HG02852 (cell line): ENCODE measurements around the gene FAM81A.

Source experiments
- ATAC-seq: cut with Tn5 transposase; IDR thresholded peaks from one replicate; pipeline ENCODE4 v1.9.1; 2021; ENCODE audit warnings: mild to moderate bottlenecking, moderate library complexity; ENCODE audit not compliant: unreplicated experiment

FAM81A gene

DNA sequence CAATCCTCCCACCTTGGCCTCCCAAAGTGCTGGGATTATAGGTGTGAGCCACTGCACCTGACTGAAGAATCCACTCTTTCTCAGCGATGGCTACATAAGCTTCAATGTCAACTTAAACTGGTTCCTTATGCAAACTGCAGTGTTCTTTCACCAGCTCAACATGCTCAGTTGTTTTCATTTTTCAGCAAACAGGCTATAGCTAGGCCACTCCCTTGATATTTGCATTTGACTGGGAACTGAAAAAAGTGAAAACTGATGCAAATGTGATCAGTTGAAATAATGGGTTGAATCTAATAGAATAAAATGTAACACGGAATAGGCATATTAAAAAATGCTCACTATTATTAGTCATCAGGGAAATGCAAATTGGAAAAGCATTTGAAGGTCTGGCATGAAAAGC lies 99.4 kb downstream of the FAM81A start:
- ATAC-seq = no peak

DNA sequence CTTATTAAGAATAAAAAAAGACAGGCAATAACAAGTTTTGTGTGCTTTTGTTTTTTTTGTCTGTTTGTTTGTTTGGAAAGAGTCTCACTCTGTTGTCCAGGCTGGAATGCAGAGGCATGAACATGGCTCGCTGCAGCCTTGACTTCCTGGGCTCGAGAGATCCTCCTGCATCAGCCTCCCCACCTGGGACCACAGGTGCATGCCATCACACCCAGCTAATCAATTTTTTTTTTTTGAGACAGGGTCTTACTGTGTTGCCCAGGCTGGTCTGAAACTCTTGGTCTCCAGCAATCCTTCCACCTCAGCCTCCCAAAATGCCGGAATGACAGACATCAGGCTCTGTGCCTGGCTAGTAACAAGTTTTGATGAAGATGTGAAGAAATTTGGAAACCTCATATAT lies 100.5 kb downstream of the FAM81A start:
- no peak for ATAC-seq

DNA sequence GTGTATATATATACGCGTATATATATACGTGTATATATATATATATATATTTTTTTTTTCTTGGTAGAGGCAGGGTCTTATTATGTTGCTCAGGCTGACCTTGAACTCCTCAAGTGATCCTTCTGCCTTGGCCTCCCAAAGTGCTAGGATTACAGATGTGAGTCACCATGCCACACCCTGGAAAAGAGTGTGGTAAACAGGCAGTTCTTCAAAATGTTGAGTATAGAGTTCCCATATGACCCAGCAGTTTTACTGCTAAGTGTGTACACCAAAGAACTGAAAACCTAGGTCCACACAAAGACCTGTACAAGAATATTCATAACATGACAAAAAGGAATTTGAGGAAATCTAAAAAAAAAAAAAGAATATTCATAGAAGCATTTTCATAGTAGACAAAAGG lies 101.8 kb downstream of the FAM81A start:
- ATAC-seq = no peak

DNA sequence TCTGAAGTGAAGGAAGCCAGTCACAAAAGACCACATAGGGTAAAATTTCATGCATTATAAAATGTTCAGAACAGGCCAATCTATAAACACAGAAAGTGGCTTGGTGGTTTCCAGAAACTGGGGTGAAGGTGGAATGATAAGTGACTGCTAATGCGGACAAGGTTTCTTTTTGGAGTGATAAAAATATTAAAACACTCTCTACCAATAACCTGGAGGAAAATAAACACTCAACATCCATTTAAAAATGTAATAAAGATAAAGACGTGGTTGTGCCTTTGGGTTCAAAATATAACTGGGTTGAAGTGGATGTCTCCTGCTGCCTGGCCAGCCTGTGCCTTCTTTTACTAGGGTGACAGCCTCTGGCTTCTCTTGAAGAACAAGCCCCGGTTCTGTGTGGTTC lies 102.7 kb downstream of the FAM81A start:
- ATAC-seq = no peak

DNA sequence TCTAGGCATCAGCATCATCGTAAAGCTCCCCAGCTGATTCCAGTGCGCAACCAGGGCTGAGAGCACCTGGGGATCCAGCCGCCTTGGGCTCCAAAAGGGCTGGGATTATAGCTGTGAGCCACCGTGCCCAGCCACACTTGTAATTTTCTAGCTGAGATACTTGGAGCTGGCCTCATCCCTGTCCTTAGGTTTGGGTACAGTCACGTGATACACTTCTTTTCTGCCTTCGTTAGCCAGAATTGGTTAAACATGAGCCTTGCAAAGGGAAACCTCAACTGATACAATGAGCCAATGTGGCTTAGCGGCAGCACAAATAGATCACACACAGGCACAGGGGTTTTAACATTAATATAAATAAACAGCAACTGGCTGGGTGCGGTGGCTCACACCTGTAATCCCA lies 103.8 kb downstream of the FAM81A start:
- ATAC-seq = no peak

DNA sequence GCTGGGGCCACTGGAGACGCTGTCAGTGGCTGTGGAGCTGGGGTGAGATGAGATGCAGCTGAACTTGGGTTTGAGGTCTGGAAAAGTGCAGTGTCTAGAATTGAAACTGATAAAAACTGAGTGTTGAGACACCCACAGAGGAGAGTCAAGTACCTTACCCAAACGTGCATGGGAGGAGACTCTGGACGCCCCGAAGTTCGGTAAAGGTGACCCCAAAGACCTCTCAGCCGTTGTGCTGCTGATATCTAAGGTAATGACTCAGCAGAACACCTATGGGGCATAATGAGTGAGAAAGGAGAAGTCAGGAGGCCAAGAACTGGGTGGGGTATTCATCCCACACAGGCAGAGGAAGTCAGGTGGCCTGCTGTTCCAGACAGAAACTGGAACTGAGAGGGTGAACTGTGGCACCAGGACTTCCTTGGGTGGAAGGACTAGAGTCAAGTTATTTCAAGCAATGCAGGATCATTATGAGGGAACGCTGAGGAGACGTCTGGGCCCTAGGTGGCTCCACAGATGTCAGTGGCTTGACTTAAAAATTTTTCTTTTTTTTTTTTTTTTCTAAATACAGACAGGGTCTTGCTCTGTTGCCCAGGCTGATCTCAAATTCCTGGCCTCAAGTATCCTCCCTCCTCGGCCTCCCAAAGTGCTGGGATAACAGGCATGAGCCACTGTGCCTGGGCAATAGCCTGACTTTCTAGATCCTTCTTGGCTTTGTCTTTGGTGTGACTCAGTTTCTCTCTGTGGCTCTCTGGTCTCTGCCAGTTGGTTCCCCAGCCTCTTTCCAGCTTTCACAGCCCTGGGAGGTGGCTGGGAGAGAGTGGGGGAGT lies 105.9 kb downstream of the FAM81A start:
- peak; percentile 85 for ATAC-seq

DNA sequence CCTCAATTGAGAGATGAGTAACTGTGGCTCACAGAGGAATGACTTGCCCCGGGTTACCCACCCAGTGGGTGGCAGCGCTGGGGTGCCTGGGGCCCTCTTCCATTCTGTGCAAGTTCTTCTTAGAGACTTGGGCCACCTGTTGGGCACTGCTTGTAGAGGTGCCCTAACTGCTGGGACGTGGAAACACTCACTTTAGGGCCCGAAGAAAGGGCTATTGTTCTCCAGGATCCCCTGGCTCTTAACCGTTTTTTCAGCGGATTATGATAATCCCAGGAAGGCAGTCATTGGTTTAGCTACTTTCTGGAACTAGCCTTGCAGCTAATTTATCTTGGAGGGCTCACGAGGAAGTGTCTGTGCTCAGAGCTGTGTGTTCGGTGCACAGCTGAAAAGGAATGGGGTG lies 107.6 kb downstream of the FAM81A start:
- no peak for ATAC-seq

DNA sequence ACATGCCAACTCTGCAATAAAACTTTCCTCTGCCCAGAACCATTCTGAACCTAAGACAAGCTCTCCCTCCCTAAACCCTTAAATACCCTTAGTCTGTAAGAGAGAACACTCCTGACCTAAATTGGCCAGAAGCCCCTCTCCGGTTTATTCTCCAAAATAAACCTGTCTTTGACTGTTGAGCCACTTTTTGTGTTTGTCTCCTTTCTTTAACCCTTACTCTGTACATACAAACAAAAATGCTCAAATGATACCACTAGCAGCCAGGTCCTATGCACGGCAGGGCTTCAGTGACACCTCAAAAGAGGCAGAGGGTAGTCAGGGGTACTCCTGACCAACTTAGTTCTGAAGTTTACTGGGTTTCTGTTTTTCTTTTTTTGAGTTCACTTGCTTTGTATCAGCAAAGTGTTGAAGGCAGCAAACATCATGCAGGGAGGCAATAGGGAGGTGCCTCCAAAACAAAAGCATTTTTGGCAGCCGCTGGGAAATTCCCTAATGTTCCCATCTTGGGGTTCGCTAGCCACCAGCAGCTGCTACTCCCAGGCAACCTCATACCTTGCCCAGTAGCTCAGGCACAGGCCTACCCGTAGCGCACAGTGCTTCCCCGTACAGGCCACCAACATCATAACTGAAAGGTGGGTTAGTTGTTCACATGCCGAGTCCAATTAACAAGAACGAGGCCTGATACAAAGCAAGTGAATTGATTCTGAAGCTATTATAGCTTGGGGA lies 110.7 kb downstream of the FAM81A start:
- ATAC-seq = no peak

DNA sequence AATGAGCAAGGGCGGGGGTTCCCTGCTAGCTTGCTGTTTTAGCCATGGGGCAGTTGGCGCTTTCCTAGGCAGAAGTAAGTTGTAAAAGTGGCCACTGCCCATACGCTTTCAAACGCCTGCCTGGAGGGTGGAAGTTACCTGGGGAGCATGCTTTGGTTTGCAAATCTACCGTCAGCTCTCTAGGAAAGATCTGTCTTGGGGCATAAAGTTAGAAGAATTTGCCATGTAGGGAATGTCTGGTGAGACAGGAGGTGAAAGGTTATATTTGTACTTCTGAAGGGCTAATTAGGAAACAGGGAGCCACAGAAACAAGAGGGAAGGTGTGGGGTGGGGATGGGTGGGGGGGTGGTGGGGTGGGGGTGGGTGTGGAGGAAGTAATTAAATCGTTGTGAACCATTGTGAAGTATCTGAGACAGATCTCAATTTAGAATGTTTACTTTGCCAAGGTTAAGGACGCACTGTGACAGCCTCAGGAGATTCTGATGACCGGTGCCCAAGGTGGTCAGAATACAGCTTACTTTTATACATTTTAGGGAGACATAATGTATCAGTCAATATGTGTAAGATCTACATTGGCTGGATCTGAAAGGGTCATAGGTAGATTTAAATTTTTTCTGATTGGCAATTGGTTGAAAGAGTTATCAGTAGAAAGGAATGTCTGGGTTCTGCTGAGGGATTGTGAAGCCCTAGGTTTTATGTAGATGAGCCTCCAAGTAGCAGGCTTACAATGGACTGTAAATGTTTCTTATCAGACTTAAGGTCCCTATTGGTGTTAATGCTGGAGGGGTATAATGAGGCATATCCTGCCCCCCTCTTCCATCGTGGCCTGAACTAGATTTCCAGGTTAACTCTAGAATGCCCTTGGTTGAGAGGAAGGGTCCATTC lies 111.6 kb downstream of the FAM81A start:
- no peak for ATAC-seq

DNA sequence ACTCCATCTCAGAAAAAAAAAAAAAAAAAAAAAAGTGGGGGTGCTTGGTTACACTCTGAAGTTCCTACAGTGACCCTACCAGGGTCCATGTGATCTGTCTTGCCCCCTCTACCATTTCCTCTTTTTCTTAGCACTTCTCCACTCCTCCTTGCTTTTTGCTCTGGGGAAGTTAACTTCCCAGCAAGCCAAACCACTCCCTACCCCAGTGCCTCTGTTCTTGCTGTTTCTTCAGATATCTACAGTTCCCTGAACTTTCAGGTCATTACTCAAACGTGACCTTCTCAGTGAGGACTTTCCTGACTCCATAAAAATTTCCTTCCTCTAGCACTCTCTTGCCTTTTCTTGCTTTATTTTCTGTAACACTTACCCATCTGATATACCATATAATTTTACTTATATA lies 112.5 kb downstream of the FAM81A start:
- ATAC-seq = no peak

DNA sequence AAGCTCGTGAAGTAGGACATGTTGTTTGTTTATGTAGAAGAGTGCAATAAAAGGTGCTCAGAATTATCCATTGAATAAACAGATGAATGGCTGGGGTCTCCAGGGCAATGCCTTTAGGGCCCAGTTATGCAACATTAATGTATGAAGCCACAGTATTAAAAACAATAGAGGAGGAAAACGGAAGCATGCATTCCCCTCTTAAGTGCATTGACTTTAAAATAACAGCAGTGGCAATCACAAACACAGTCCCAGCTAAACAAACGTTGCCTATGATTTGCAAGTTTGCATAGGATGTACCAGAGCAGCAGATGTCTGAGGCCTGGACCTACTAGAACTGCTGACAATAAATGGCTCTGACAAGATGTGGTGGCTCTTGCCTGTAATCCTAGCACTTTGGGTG lies 113.0 kb downstream of the FAM81A start:
- no peak for ATAC-seq

DNA sequence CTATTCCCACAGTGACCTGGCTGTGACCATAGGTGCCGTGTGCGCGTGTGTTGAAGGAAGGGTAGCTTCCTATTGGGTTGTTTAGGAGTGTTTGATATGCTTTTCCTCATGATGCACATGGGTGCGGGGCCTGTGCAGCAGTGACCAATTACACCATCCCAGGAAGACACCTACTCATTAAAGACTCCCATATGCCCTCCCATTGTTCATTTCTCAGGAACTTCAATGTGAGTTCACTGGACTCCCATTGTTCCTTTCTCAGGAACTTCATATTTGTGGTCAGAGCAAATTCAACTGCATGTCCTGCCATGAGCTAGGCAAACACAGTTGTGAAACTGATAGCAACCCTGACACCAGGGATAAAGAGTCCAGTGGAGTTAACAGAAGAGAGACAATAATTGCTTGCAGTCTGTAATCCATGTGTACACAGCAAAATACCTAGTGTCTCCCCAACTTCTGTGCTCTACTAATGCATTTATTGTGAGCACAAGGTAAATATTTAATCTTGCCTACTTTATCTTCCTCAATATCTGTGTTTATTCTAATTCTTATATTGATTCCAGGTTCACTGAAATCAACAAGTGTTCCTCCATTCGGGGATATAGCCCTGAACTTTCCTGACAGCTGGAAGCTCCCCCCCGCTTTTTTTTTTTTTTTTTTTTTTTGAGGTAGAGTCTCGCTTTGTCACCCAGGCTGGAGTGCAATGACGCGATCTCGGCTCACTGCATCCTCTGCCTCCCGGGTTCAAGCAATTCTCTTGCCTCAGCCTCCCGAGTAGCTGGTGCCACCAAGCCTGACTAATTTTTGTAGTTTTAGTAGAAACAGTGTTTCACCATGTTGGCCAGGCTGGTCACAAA lies 116.1 kb downstream of the FAM81A start:
- ATAC-seq = no peak

DNA sequence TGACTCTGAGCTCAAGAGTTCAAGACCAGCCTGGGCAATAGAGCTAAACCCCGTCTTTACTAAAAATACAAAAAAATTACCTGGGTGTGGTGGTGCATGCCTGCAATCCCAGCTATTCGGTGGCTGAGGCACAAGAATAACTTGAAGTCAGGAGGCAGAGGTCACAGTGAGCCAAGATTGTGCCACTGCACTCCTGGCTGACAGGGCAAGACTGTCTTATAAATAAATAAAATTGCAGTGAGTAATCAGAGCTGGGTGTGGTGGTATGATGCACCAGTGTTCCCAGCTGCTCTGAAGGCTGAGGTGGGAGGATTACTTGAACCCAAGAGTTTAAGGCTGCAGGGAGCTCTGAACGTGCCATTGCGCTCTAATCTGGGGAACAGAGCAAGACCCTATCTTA lies 117.7 kb downstream of the FAM81A start:
- ATAC-seq = no peak

DNA sequence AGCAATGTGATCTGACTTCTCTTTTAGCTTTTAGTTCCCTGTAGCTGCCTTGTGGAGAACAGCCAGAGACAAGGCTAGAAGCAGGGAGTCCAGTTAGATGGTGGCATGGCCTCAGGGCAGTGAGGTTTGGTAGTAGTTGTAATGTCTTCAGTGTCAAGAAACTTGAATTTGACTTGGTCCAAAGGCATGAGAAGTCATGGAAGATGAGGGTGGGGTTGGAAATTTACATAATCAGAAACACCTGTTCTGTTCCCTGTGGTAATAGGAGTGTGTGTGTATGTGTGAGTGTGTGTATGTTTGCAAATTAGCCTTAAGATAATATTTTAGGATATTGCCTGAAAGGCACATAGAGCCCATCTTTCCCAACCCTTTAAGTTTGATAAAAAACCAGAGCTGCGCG lies 118.4 kb downstream of the FAM81A start:
- no peak for ATAC-seq

DNA sequence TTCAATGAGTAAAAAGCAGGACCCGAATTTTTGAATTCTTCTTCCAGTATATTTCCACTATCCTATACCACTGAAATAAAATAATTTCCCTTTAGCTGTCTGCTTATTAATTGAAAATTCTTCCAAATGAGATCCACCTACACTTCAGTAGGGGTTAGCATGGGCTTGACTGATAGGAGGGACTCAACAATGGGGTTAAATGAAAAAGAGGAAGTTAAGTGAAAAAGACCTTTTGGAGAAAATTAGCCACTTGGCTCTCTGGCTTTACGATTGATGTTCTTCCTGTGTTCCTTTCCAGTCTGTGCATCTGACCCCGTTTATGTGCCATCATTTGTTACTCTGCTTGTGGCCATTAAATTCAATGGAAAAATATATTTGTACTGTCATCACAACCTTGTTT lies 119.6 kb downstream of the FAM81A start:
- ATAC-seq = no peak

DNA sequence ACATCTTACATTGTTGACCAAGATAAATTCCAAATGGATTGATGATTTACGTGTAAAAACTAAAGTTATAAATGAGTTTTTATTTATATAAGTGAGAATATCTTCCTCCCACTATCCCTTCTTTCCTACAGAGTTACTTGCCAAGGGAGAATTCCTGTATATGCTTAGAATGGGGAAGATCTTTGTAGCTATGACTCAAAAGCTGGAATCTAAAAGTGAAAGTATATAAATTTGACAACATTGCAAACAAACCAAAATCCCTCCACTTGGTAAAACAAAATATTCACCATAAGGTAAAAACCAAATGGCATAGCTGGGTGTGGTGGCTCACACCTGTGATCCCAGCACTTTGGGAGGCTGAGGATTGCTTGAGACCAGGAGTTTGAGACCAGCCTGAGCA lies 120.9 kb downstream of the FAM81A start:
- ATAC-seq = no peak

DNA sequence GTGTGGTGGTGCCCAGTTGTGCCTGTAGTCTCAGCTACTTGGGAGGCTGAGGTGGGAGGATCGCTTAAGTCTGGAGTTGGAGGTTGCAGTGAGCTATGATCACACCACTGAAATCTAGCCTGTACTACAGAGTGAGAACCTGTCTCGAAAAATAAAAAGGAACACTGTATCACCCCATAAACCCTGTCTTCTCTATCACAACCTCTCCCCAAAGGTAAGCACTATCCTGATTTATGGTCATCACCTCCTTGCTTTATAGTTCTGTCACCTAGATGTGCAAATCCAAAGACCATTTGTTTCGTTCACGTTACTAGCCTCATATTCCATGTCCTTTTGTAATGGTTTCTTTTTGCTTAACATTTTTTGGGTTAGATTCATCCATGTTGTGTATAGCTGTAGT lies 123.6 kb downstream of the FAM81A start:
- no peak for ATAC-seq

DNA sequence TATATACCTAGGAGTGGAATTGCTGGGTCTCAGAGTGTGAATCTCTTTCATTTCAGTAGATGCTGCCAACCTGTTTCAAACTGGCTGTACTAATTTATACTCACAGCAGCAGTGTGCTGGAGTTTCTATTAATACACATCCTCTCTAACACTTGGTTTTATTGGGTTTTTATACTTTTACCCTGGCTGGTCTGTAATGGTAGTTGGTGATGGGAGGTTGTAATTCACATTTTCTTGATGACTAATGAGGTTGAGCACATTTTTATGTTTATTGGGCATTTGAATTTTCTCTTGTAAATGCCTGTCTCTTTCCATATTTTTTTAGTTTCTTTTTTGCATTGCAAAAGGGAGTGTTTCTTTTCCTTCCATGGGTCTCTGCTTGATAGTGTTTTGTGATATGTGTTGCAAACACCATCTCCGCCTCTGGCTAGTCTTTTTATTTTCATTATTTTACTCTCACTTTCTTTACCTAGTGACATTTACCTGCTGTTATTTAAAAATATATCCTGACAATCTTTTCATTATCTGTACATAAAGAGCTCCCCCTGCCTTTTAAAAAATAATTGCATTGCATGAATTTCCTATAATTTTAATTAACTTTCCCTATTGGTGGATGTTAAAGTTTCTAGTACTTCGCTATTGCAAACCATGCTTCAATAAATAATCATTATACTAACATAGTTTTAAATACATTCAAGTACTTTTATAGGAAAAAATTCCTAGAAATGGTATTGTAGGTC lies 124.6 kb downstream of the FAM81A start:
- ATAC-seq = no peak

DNA sequence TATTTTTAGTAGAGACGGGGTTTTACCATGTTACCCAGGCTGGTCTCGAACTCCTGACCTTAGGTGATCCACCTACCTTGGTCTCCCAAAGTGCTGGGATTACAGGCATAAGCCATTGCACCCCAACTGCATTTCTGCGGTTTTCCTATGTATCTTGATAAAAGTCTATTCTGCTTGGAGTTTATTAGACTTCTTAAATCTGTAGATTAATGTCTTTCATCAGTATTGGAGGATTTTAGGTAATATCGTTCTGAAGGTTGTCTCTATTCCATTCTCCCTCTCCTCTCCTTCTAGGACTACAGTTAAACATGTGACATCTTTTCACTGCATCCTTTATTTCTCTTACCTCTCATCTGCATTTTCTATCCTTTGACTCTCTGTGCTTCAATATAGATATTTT lies 127.3 kb downstream of the FAM81A start:
- ATAC-seq = no peak

DNA sequence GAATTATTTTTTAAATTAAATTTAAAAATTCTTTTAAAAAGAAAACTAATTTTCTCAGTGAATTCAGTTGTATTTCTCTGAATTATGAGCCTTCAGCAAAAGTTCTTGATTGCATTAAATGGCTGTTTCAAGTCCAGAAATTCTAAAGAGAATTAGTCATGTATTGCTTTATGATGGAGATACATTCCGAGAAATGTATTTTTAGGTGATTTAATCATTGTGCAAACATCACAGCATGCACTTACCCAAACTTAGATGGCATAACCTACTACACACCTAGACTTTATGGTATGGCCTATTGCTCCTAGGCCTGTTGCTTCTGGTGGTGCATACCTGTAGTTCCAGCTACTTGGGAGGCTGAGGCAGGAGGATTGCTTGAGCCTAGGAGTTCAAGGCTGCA lies 129.3 kb downstream of the FAM81A start:
- ATAC-seq = no peak
